Skeletal muscle satellite cell (primary cell): Measurements from ENCODE around the gene KLHL41. TPM values are rescaled to one million over a fixed set of nuclear protein-coding genes. Genes with fewer than 3 reads are reported as not detected.
A peak's percentile ranks its signal among the peaks of the same experiment; 100 is the strongest.

Experiments
- H3K27me3 ChIP-seq: 2 replicates; pipeline ENCODE4 v1.7.0; 2013; ENCODE audit warnings: low read length; ENCODE audit not compliant: control insufficient read depth, insufficient read depth
- H3K36me3 ChIP-seq: 2 replicates; pipeline ENCODE4 v1.7.0; 2013; ENCODE audit warnings: mild to moderate bottlenecking, control low read depth, low read length; ENCODE audit not compliant: insufficient read depth
- H3K4me1 ChIP-seq: 2 replicates; pipeline ENCODE4 v1.7.0; 2013; ENCODE audit warnings: low read length; ENCODE audit not compliant: control insufficient read depth, insufficient read depth
- H3K4me2 ChIP-seq: 2 replicates; pipeline ENCODE4 v1.7.0; 2013; ENCODE audit warnings: mild to moderate bottlenecking, low read length
- H3K4me3 ChIP-seq: 2 replicates; pipeline ENCODE4 v1.7.0; 2013; ENCODE audit warnings: low read length
- H3K9ac ChIP-seq: 2 replicates; pipeline ENCODE4 v1.7.0; 2013; ENCODE audit warnings: mild to moderate bottlenecking, low read depth, low read length, moderate library complexity
- H3K9me3 ChIP-seq: replicated peaks from 2 replicates; pipeline ENCODE4 v1.7.0; 2013; ENCODE audit warnings: mild to moderate bottlenecking, control low read depth, low read length
- total RNA-seq: library from RNA; depleted of rRNA; stranded (reverse); fragments of >200 nt; gene quantifications from 2 replicates; pipeline ENCODE4 v1.2.3, GENCODE V29; 2012; rRNA removed

Gene KLHL41
- total RNA-seq: 3.5 and 15.7 TPM in 2 replicates

DNA sequence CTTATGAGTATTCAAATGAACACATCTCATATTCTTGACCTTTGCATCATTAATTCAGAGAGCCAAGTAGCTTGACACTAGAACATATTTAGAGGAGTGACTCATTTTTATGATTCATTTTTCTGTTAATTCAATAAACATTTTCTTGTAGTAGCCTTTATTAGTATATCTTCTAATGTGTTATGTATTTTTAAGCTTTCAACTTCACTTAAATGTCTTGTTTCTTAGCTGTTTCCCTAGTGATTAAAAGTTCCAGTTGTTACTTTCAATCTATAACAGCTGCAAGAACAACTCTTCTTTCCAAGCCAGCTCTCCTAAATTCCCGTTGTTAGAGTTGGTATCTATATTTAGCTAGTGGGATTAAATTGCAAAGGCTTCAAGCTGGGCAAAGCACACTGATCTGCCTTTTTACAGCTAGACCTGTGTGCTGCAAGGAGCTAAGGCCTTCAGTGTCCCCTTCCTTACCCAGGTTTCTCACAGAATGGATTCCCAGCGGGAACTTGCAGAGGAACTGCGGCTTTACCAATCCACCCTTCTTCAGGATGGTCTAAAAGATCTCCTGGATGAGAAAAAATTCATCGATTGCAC, at the start of gene KLHL41:
Gene KLHL41, plus strand, starts transcription at position 405 of the 588 bp plus-strand sequence. Its CDS starts 77 bp downstream, at position 482.
- Histone ChIP-seq H3K4me3 (peak within 1 kb of the TSS; percentile 66), H3K9me3 (no peaks in the 10 kb centered on the region), H3K4me2 (peak within 1 kb of the TSS; percentile 72), H3K27me3 (no peaks in the 10 kb centered on the region), H3K9ac (peak within 1 kb of the TSS; percentile 78), H3K4me1 (peaks cover 51% of the 10 kb centered on the region), H3K36me3 (peaks cover under 1% of the 10 kb centered on the region)

GRCh38 chr2:169461143-169461542, 48.4 kb upstream of the KLHL41 start:
- no peak overlapping the region for H3K4me3 ChIP-seq
- no peaks in the 10 kb centered on the region for H3K36me3 ChIP-seq
- H3K9ac ChIP-seq: no peak overlapping the region
- no peaks in the 10 kb centered on the region for H3K27me3 ChIP-seq
- peaks cover 19% of the 10 kb centered on the region for H3K4me1 ChIP-seq
- H3K4me2 ChIP-seq: no peak overlapping the region
- no peaks in the 10 kb centered on the region for H3K9me3 ChIP-seq

GRCh38 chr2:169462896-169463695, 46.4 kb upstream of the KLHL41 start:
- H3K4me2 ChIP-seq: peak overlapping the region; percentile 62
- no peaks in the 10 kb centered on the region for H3K36me3 ChIP-seq

GRCh38 chr2:169464466-169464865, 45.0 kb upstream of the KLHL41 start:
- Histone ChIP-seq H3K4me1 (peaks cover 19% of the 10 kb centered on the region), H3K9ac (no peak overlapping the region), H3K4me3 (no peak overlapping the region), H3K36me3 (no peaks in the 10 kb centered on the region), H3K27me3 (no peaks in the 10 kb centered on the region), H3K9me3 (no peaks in the 10 kb centered on the region), H3K4me2 (no peak overlapping the region)

More at GRCh38 chr2:169462896-169463695, 46.4 kb upstream of the KLHL41 start:
- peak overlapping the region; percentile 31 for H3K4me3 ChIP-seq
- peaks cover 19% of the 10 kb centered on the region for H3K4me1 ChIP-seq
- H3K27me3 ChIP-seq: no peaks in the 10 kb centered on the region
- peak overlapping the region; percentile 50 for H3K9ac ChIP-seq
- no peaks in the 10 kb centered on the region for H3K9me3 ChIP-seq

DNA sequence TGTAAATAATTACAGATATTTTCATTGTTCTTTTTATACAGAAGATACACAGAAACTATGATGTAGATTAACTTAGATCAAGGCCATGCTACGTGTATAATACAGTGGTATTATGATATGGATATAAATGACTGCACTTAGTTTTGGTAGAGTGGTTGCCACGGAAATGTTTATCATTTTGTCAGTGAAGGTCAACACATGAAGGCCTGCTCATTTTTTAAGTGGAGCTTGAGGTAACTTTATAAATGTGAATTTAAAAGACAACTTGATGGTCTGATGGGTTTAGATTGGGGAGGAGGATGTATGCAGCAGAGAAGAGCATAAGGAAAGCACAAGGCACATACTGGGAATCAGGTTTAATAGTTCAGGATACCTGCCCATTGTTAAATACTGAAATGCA, 44.6 kb upstream of the KLHL41 start:
- Histone ChIP-seq H3K27me3 (no peaks in the 10 kb centered on the region), H3K4me2 (no peak overlapping the region), H3K9ac (no peak overlapping the region), H3K4me1 (peaks cover 19% of the 10 kb centered on the region), H3K36me3 (no peaks in the 10 kb centered on the region), H3K9me3 (no peaks in the 10 kb centered on the region), H3K4me3 (no peak overlapping the region)

DNA sequence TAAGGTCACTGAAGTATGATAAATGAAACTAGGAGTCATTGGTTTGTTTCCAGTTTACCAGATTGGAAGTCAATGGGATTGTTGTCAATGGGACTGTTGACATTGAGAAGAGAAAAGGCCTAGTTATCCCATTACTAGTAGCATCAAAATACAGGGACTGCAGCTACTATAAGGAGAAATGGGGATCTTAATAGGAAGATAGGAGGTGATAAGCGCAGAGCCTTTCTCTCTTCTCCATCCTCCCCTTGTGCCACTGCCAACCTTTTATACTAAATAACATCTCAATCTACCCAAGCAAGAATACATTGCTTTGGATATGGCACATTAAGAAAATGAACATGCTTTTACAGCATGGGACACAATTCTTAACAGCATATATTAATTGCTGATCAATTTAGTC, 40.7 kb upstream of the KLHL41 start:
- H3K27me3 ChIP-seq: no peaks in the 10 kb centered on the region
- H3K4me1 ChIP-seq: peaks cover 9% of the 10 kb centered on the region
- H3K36me3 ChIP-seq: no peaks in the 10 kb centered on the region
- H3K9me3 ChIP-seq: no peaks in the 10 kb centered on the region
- H3K4me3 ChIP-seq: no peak overlapping the region
- H3K9ac ChIP-seq: no peak overlapping the region
- H3K4me2 ChIP-seq: no peak overlapping the region

GRCh38 chr2:169469952-169470572, 39.4 kb upstream of the KLHL41 start:
- Histone ChIP-seq H3K4me2 (no peak overlapping the region), H3K9me3 (no peaks in the 10 kb centered on the region), H3K9ac (no peak overlapping the region), H3K27me3 (no peaks in the 10 kb centered on the region), H3K4me3 (no peak overlapping the region), H3K4me1 (no peaks in the 10 kb centered on the region), H3K36me3 (no peaks in the 10 kb centered on the region)

DNA sequence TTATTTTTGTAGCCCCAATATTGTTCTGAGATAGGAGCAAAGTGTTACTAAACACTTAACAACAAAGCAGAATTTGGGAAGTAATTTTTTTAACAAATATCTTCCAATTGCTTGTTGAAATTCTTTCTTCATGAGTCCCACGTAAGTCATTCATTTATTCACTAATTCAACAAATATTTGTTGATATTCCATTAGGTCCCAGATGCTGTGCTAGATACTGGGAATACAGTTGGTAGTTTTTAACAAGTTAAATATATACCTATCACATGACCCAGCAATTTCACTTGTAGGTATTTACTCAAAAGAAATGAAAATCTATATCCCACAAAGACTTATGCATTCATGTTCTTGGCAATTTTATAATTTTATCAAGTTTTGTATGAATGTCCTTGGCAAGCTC, 37.3 kb upstream of the KLHL41 start:
- Histone ChIP-seq H3K9me3 (no peaks in the 10 kb centered on the region), H3K9ac (no peak overlapping the region), H3K4me2 (no peak overlapping the region), H3K4me3 (no peak overlapping the region), H3K36me3 (no peaks in the 10 kb centered on the region), H3K27me3 (no peaks in the 10 kb centered on the region), H3K4me1 (no peaks in the 10 kb centered on the region)

DNA sequence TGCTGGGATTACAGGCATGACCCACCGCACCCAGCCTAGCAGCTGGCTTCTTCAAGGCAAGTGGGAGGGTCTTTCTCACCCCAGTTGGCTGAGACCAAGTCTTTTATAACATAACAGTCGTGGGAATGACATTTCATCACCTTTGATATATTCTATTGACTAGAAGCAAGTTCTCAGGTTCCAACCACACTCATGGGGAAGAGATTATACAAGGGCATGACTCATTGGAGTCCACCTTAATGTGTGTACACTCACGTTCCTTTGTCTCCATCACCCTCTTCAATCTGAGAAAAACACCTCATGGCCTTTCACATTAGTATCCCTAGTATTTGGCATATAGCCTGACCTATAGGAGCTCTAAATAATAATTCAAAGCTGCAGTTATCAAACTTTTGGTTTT, 33.0 kb upstream of the KLHL41 start:
- no peak overlapping the region for H3K4me3 ChIP-seq
- H3K9ac ChIP-seq: no peak overlapping the region
- H3K4me2 ChIP-seq: no peak overlapping the region
- no peaks in the 10 kb centered on the region for H3K27me3 ChIP-seq
- H3K4me1 ChIP-seq: peaks cover 9% of the 10 kb centered on the region
- H3K9me3 ChIP-seq: no peaks in the 10 kb centered on the region
- no peaks in the 10 kb centered on the region for H3K36me3 ChIP-seq

DNA sequence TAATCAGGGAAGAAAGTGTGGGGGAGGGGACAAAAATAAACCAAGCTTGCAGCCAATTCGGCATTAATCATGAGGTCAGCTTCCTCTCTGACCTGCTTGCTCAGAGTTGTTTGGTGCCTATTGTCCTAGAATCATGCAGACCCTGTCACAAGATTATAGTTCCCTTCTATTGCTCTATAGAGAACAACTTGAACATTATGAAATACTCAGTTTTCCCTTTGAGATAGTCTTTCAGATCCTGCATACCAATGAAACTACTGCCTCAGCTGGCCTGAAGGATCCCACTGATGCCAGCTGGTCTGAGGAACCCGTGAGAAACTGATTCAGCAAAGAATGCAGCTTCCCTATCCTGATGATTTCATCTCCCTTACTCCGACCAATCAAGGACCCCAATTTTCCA, 31.2 kb upstream of the KLHL41 start:
- peaks cover 9% of the 10 kb centered on the region for H3K4me1 ChIP-seq
- no peaks in the 10 kb centered on the region for H3K9me3 ChIP-seq
- H3K36me3 ChIP-seq: peaks cover 2% of the 10 kb centered on the region
- peak overlapping the region; percentile 86 for H3K9ac ChIP-seq
- H3K4me3 ChIP-seq: peak overlapping the region; percentile 83
- no peaks in the 10 kb centered on the region for H3K27me3 ChIP-seq
- H3K4me2 ChIP-seq: peak overlapping the region; percentile 82

DNA sequence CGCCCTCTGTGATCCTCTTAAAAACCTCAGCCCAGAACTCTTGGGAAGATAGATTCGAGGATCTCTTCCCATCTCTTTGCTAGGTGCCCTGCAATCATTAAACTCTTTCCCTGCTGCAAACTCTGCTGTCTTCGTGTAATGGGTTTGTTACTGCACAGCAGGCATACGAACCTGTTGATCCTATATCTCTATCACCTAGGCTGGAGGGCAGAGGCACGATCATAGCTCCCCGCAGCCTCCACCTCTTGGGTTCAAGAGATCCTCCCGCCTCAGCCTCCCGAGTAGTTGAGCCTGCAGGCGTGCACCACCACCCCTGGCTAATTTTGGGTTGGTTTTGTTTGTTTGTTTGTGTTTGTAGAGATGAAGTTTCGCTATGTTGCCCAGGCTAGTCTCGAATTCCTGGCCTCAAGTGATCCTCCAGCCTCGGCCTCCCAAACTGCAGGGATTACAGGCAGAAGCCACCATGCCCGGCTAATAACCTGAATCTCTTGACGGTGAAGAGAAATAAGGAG, 30.7 kb upstream of the KLHL41 start:
- Histone ChIP-seq H3K4me2 (peak overlapping the region; percentile 82), H3K36me3 (peaks cover 7% of the 10 kb centered on the region), H3K9ac (peak overlapping the region; percentile 86), H3K4me3 (peak overlapping the region; percentile 83), H3K27me3 (no peaks in the 10 kb centered on the region), H3K9me3 (no peaks in the 10 kb centered on the region), H3K4me1 (peaks cover 9% of the 10 kb centered on the region)
